Measurements from ENCODE around the gene OR1B1. TPM values are rescaled to one million over a fixed set of nuclear protein-coding genes. Genes with fewer than 3 reads are reported as not detected.

OR1B1 gene
- total and polyA plus RNA-seq, 2 of the 8 experiments (the other 6 are each of a cell fraction or from before 2014, with no cell fraction given) = not detected

- TF ChIP-seq CHD7 (IDR thresholded peaks at IDR 0.05; ENCODE audit: insufficient replicate concordance, low read length) = no peak
- no peak for TF ChIP-seq SP1 (IDR thresholded peaks at IDR 0.05; ENCODE audit: low read depth, low read length)
- no peak for TF ChIP-seq SUZ12 (IDR thresholded peaks at IDR 0.05; ENCODE audit: low read length)
- no peak for TF ChIP-seq BCL11A (IDR thresholded peaks at IDR 0.05; ENCODE audit: low read depth in 2 of 2, low read length in 2 of 2)
- no peak for TF ChIP-seq TCF12 (IDR thresholded peaks at IDR 0.05; ENCODE audit: low read depth, low read length)
- no peak for TF ChIP-seq SP2 (IDR thresholded peaks at IDR 0.05; ENCODE audit: low read length)
- no peak for TF ChIP-seq SIX5 (IDR thresholded peaks at IDR 0.05; ENCODE audit: low read depth, low read length)
- TF ChIP-seq RAD21 (IDR thresholded peaks at IDR 0.05 in 1 of 2, conservative IDR thresholded peaks at IDR 0.05 in 1 of 2; ENCODE audit: low read depth in 2 of 2, low read length in 2 of 2) = no peak
- no peak for TF ChIP-seq ATF2 (IDR thresholded peaks at IDR 0.05; ENCODE audit: low read length)
- no peak for TF ChIP-seq YY1 (IDR thresholded peaks at IDR 0.05; ENCODE audit: low read depth, low read length)
- no peak for TF ChIP-seq NRF1 (IDR thresholded peaks at IDR 0.05; ENCODE audit: low read depth, low read length)
These were observed 47.6 kb downstream of the OR1B1 start (continued) for GRCh38 chr9:122609804-122610203.

Data from H1 (cell line).